GM23248 (cell line): Measurements from ENCODE around the gene ZNF599. TPM values are rescaled to one million over a fixed set of nuclear protein-coding genes. Genes with fewer than 3 reads are reported as not detected.
A peak's percentile ranks its signal among the peaks of the same experiment; 100 is the strongest.

Source experiments
- DNase-seq: peaks from one replicate; pipeline ENCODE4 v3.0.0-alpha.2; 2015
- H2AFZ ChIP-seq: fragments of 200-600 bp; sonication (generic); 2 replicates; pipeline ENCODE4 v1.6.1; 2016; ENCODE audit warnings: antibody characterized with exemption
- H3F3A ChIP-seq: fragments of 200-600 bp; sonication (generic); 2 replicates; pipeline ENCODE4 v1.6.1; 2016; ENCODE audit warnings: mild to moderate bottlenecking, antibody characterized with exemption, mixed run types; ENCODE audit not compliant: insufficient read depth
- H3K27ac ChIP-seq: fragments of 200-600 bp; sonication (generic); 2 replicates; pipeline ENCODE4 v1.5.1; 2016; ENCODE audit warnings: mild to moderate bottlenecking
- H3K27me3 ChIP-seq: fragments of 200-600 bp; sonication (generic); replicated peaks from 2 replicates; pipeline ENCODE4 v1.6.1; 2016; ENCODE audit warnings: mild to moderate bottlenecking; ENCODE audit not compliant: insufficient read depth
- H3K36me3 ChIP-seq: fragments of 200-600 bp; sonication (generic); 2 replicates; pipeline ENCODE4 v1.6.1; 2016; ENCODE audit warnings: low read depth, mild to moderate bottlenecking
- H3K4me1 ChIP-seq: fragments of 200-600 bp; sonication (generic); 2 replicates; pipeline ENCODE4 v1.6.1; 2016; ENCODE audit warnings: mild to moderate bottlenecking; ENCODE audit not compliant: insufficient read depth
- H3K4me2 ChIP-seq: fragments of 200-600 bp; sonication (generic); one replicate; pipeline ENCODE4 v1.6.1; 2016; ENCODE audit warnings: mild to moderate bottlenecking; ENCODE audit not compliant: unreplicated experiment
- H3K4me3 ChIP-seq: fragments of 200-600 bp; sonication (generic); 2 replicates; pipeline ENCODE4 v1.5.1; 2016; ENCODE audit warnings: mild to moderate bottlenecking
- H3K79me2 ChIP-seq: fragments of 200-600 bp; sonication (generic); 2 replicates; pipeline ENCODE4 v1.6.1; 2016; ENCODE audit warnings: mild to moderate bottlenecking; ENCODE audit not compliant: insufficient read depth
- H3K9ac ChIP-seq: fragments of 200-600 bp; sonication (generic); 2 replicates; pipeline ENCODE4 v1.6.1; 2016; ENCODE audit warnings: mild to moderate bottlenecking
- H3K9me2 ChIP-seq: fragments of 200-600 bp; sonication (generic); 2 replicates; pipeline ENCODE4 v1.6.1; 2016; ENCODE audit warnings: mixed run types, mild to moderate bottlenecking, moderate library complexity; ENCODE audit not compliant: insufficient read depth
- H3K9me3 ChIP-seq: fragments of 200-600 bp; sonication (generic); one replicate; pipeline ENCODE4 v1.6.1; 2017; ENCODE audit warnings: low read depth
- H4K20me1 ChIP-seq: fragments of 200-600 bp; sonication (generic); 2 replicates; pipeline ENCODE4 v1.6.0; 2016; ENCODE audit not compliant: insufficient read depth
- EZH2 ChIP-seq: fragments of 200-600 bp; sonication (generic); IDR thresholded peaks from 2 replicates; pipeline ENCODE4 v1.6.1; 2018; ENCODE audit warnings: antibody characterized with exemption, mild to moderate bottlenecking; ENCODE audit not compliant: insufficient read depth, poor library complexity, severe bottlenecking
- EZH2phosphoT487 ChIP-seq: fragments of 200-600 bp; sonication (generic); IDR thresholded peaks from 2 replicates; pipeline ENCODE4 v1.6.1; 2018; ENCODE audit warnings: antibody characterized with exemption, moderate library complexity, mild to moderate bottlenecking, low read depth; ENCODE audit not compliant: insufficient read depth
- WGBS, 2 experiments: methylation state at CpG; one replicate each; pipeline ENCODE4 v1.1.6; 2015 to 2017; ENCODE audit warnings: low lambda C conversion rate in 2 of 2, low coverage in 1 of 2; ENCODE audit errors: missing lambda C conversion rate in 2 of 2; 5-methylcytosine and 5-hydroxymethylcytosine counted together
- in situ Hi-C: fragments of 300-500 bp; cut with MboI; formaldehyde crosslinking; loops from 2 replicates; pipeline ENCODE4 v1.15.0; 2020
- polyA plus RNA-seq: library from polyadenylated mRNA; unstranded; fragments of >200 nt; fragmentation: Nextera tagmentation; extraction: Ambion mirVana; gene quantifications from 2 replicates; pipeline ENCODE4 v1.2.1, GENCODE V29; 2016
- total RNA-seq: library from RNA; depleted of rRNA; stranded (reverse); fragments of >200 nt; shearing (Covaris generic); gene quantifications from 2 replicates; pipeline ENCODE4 v1.2.3, GENCODE V29; 2014

The ZNF599 gene
- total and polyA plus RNA-seq, 2 experiments from 2014 or later: 7.6 to 7.8 TPM

- H3K9ac ChIP-seq: no peak overlapping the region
- no peaks in the 10 kb centered on the region for H3K9me3 ChIP-seq
- H3K4me2 ChIP-seq: no peak overlapping the region
- in situ Hi-C loops: no loop called here
- H3K27ac ChIP-seq: no peak overlapping the region
- TF ChIP-seq EZH2phosphoT487 (no peak), EZH2 (no peak)
- WGBS, 2 experiments: 17% methylated on average over 3 of the region's 3 CpGs
- no peaks in the 10 kb centered on the region for H3K36me3 ChIP-seq
- no peaks in the 10 kb centered on the region for H3K9me2 ChIP-seq
- no peak overlapping the region for H2AFZ ChIP-seq
- DNase-seq: no peak
- H3K4me1 ChIP-seq: no peaks in the 10 kb centered on the region
- H4K20me1 ChIP-seq: no peaks in the 10 kb centered on the region
- no peaks in the 10 kb centered on the region for H3K79me2 ChIP-seq
- no peaks in the 10 kb centered on the region for H3K27me3 ChIP-seq
- no peak overlapping the region for H3K4me3 ChIP-seq
- H3F3A ChIP-seq: no peaks in the 10 kb centered on the region
Measured at GRCh38 chr19:34779652-34780051, 6.6 kb upstream of the ZNF599 start.

GRCh38 chr19:34778342-34778741, 5.3 kb upstream of the ZNF599 start:
- TF ChIP-seq EZH2phosphoT487 (no peak), EZH2 (no peak)
- H3K4me1 ChIP-seq: no peaks in the 10 kb centered on the region
- no peak overlapping the region for H3K27ac ChIP-seq
- H3K4me2 ChIP-seq: no peak overlapping the region
- H2AFZ ChIP-seq: no peak overlapping the region
- H4K20me1 ChIP-seq: no peaks in the 10 kb centered on the region
- no peaks in the 10 kb centered on the region for H3K27me3 ChIP-seq
- in situ Hi-C loops: no loop called here
- WGBS, 2 experiments: 15 to 18% methylated on average over 2 of the region's 2 CpGs
- H3K4me3 ChIP-seq: no peak overlapping the region
- no peaks in the 10 kb centered on the region for H3K9me3 ChIP-seq
- H3F3A ChIP-seq: no peaks in the 10 kb centered on the region
- DNase-seq: no peak
- no peaks in the 10 kb centered on the region for H3K9me2 ChIP-seq
- H3K79me2 ChIP-seq: no peaks in the 10 kb centered on the region
- H3K36me3 ChIP-seq: no peaks in the 10 kb centered on the region
- no peak overlapping the region for H3K9ac ChIP-seq

DNA sequence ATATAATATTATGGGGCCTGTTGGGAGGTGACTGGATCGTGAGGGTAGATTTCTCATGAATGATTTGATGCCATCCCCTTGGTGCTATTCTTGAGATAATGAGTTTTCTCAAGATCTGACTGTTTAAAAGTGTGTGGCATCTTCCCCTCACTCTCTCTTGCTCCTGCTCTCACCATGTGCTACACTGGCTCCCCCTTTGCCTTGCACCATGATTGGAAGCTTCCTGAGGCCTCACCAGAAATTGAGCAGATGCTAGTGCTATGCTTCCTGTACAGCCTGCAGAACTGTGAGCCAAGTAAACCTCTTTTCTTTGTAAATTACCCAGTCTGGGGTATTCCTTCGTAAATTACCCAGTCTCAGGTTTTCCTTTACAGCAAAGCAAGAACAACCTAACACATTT, 1.8 kb upstream of the ZNF599 start:
- Histone ChIP-seq H4K20me1 (no peaks in the 10 kb centered on the region), H3F3A (no peaks in the 10 kb centered on the region), H3K9ac (no peak overlapping the region), H3K79me2 (peaks cover 27% of the 10 kb centered on the region), H3K4me1 (no peaks in the 10 kb centered on the region), H3K27ac (no peak overlapping the region), H3K36me3 (no peaks in the 10 kb centered on the region), H3K9me2 (no peaks in the 10 kb centered on the region), H3K4me3 (no peak overlapping the region), H3K9me3 (no peaks in the 10 kb centered on the region), H3K4me2 (no peak overlapping the region), H3K27me3 (no peaks in the 10 kb centered on the region), H2AFZ (no peak overlapping the region)
- 19 to 23% methylated on average over 2 of the region's 2 CpGs for WGBS, 2 experiments
- DNase-seq: no peak
- TF ChIP-seq EZH2phosphoT487 (no peak), EZH2 (no peak)
- in situ Hi-C loops: no loop called here

- Histone ChIP-seq H3K9ac (no peak overlapping the region), H3K79me2 (peaks cover 27% of the 10 kb centered on the region), H3K4me2 (peak overlapping the region; percentile 83), H2AFZ (peak overlapping the region; percentile 91), H4K20me1 (no peaks in the 10 kb centered on the region), H3K27ac (no peak overlapping the region), H3K27me3 (no peaks in the 10 kb centered on the region), H3K4me1 (no peaks in the 10 kb centered on the region), H3K9me2 (no peaks in the 10 kb centered on the region), H3F3A (no peaks in the 10 kb centered on the region), H3K36me3 (peaks cover 7% of the 10 kb centered on the region), H3K4me3 (peak overlapping the region; percentile 79), H3K9me3 (no peaks in the 10 kb centered on the region)
- TF ChIP-seq EZH2 (no peak), EZH2phosphoT487 (no peak)
- no peak for DNase-seq
- 64 to 74% methylated on average over 2 of the region's 2 CpGs for WGBS, 2 experiments
- in situ Hi-C loops: no loop called here
Measured at GRCh38 chr19:34773555-34773864, 495 bp upstream of the ZNF599 start.

DNA sequence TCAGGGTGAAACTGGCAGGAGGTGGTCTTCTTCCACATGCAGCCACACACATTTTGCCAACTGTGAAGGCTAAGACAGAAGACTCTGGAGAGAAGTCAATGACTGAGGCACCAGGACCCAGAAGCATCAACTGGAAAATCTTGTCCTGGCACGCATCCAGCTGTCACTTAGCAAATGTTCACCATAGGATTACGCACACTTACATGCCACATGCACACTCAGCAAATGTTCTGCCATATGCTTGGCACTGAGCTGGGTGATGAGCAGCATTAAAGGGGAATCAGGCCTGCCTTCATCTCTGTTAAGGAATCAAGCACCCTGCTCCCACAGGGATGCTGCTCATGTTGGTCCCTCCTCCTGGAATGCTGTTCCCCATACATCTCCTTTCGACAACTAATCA, 5.1 kb downstream of the ZNF599 start:
- H3K27me3 ChIP-seq: no peaks in the 10 kb centered on the region
- H3K36me3 ChIP-seq: peaks cover 61% of the 10 kb centered on the region
- H3K9ac ChIP-seq: no peak overlapping the region
- no peak for DNase-seq
- no peak overlapping the region for H2AFZ ChIP-seq
- H3K4me2 ChIP-seq: no peak overlapping the region
- no peak for TF ChIP-seq EZH2phosphoT487
- TF ChIP-seq EZH2: no peak
- H3F3A ChIP-seq: no peaks in the 10 kb centered on the region
- 68 to 72% methylated on average over 3 of the region's 3 CpGs for WGBS, 2 experiments
- H3K79me2 ChIP-seq: peaks cover 27% of the 10 kb centered on the region
- peaks cover 3% of the 10 kb centered on the region for H3K9me3 ChIP-seq
- no peaks in the 10 kb centered on the region for H3K4me1 ChIP-seq
- H3K27ac ChIP-seq: no peak overlapping the region
- no peaks in the 10 kb centered on the region for H4K20me1 ChIP-seq
- no peak overlapping the region for H3K4me3 ChIP-seq
- no peaks in the 10 kb centered on the region for H3K9me2 ChIP-seq
- in situ Hi-C loops: no loop called here
